ENCODE results near the gene STAT5B.

GRCh38 chr17:42312035-42312284, 35.8 kb upstream of the STAT5B start:
- no peak for TF ChIP-seq CSRNP3 (CRISPR knock-in tag; IDR thresholded peaks at IDR 0.05)
- TF ChIP-seq CREB5 (CRISPR knock-in tag; IDR thresholded peaks at IDR 0.05; ENCODE audit: low read depth) = no peak
- no peak for TF ChIP-seq PPARA (CRISPR knock-in tag; IDR thresholded peaks at IDR 0.05; ENCODE audit: borderline replicate concordance)
- TF ChIP-seq ESRRG (CRISPR knock-in tag; IDR thresholded peaks at IDR 0.05) = no peak
- no peak for TF ChIP-seq RARB (CRISPR knock-in tag; IDR thresholded peaks at IDR 0.05)

Measured in SK-N-SH treated with all-trans-retinoic acid at 6 μM for 48 hours (cell line).